ENCODE measurements around the gene NPAS4.

GRCh38 chr11:66438504-66439466 is 17.9 kb downstream of the NPAS4 start, which contains the start of gene MRPL11:
- TF ChIP-seq CTCF (IDR thresholded peaks at IDR 0.05): peak in 3 of 4 experiments; percentile 48 to 81 (median 50)
- no peak for TF ChIP-seq POLR2A (IDR thresholded peaks at IDR 0.05)
- TF ChIP-seq EP300 (IDR thresholded peaks at IDR 0.05): no peak

Data from gastroesophageal sphincter (tissue), 3 donors.